Measurements from ENCODE around the gene NGRN.

DNA sequence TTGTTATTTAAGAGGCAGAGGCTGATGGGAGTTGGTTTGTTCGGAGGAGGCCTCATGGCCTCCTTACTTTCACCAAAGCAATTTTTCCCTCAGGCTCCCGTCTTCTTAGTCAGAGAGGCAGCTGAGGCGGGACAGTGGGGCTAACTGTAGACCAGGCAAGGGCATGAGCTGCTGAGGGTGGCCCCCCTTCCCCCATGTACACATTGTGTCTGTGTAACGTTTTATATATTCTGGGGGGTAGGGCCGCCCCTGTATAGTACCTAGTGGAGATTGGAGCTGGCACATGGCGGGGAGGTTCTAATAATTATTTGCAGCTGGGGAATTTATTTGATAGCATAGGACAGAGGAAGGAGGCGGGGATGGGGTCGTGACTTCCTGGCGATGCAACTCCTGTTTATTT, 35.1 kb downstream of the NGRN start:
- TF ChIP-seq, protein P1, sequence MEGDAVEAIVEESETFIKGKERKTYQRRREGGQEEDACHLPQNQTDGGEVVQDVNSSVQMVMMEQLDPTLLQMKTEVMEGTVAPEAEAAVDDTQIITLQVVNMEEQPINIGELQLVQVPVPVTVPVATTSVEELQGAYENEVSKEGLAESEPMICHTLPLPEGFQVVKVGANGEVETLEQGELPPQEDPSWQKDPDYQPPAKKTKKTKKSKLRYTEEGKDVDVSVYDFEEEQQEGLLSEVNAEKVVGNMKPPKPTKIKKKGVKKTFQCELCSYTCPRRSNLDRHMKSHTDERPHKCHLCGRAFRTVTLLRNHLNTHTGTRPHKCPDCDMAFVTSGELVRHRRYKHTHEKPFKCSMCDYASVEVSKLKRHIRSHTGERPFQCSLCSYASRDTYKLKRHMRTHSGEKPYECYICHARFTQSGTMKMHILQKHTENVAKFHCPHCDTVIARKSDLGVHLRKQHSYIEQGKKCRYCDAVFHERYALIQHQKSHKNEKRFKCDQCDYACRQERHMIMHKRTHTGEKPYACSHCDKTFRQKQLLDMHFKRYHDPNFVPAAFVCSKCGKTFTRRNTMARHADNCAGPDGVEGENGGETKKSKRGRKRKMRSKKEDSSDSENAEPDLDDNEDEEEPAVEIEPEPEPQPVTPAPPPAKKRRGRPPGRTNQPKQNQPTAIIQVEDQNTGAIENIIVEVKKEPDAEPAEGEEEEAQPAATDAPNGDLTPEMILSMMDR (IDR thresholded peaks at IDR 0.05; ENCODE audit: control extremely low read depth in 1 of 3, insufficient read depth in 1 of 3, low read depth in 1 of 3, low read length in 3 of 3) = no peak
- no peak for TF ChIP-seq EP300 (IDR thresholded peaks at IDR 0.05; ENCODE audit: borderline replicate concordance in 1 of 2, low read depth in 2 of 2, low read length in 2 of 2)
- TF ChIP-seq TBP (IDR thresholded peaks at IDR 0.05; ENCODE audit: low read depth, low read length) = no peak
- no peak for TF ChIP-seq SP4 (IDR thresholded peaks at IDR 0.05; ENCODE audit: low read length)
- TF ChIP-seq SP2 (IDR thresholded peaks at IDR 0.05; ENCODE audit: low read length) = no peak
- TF ChIP-seq ASH2L (IDR thresholded peaks at IDR 0.05; ENCODE audit: low read length) = no peak
- TF ChIP-seq POLR2AphosphoS5 (IDR thresholded peaks at IDR 0.05; ENCODE audit: low read depth, low read length) = no peak
- TF ChIP-seq POLR2A (IDR thresholded peaks at IDR 0.05; ENCODE audit: control extremely low read depth in 1 of 2, low read depth in 2 of 2, low read length in 2 of 2) = no peak
- TF ChIP-seq BCL11A (IDR thresholded peaks at IDR 0.05; ENCODE audit: low read depth in 2 of 2, low read length in 2 of 2) = no peak
- TF ChIP-seq CREB1 (IDR thresholded peaks at IDR 0.05) = no peak
- TF ChIP-seq ATF3 (IDR thresholded peaks at IDR 0.05; ENCODE audit: insufficient read depth, low read depth, low read length) = no peak
- TF ChIP-seq EGR1 (IDR thresholded peaks at IDR 0.05; ENCODE audit: borderline replicate concordance, low read depth, low read length) = no peak
- no peak for TF ChIP-seq EZH2 (IDR thresholded peaks at IDR 0.05; ENCODE audit: low read depth, low read length, severe bottlenecking)
